HepG2 (cell line): Measurements from ENCODE around the gene PPP6R2. TPM values are rescaled to one million over a fixed set of nuclear protein-coding genes. Genes with fewer than 3 reads are reported as not detected.

ENCODE experiments used
- HIC2 ChIP-seq: sonication (generic); formaldehyde crosslinking; IDR thresholded peaks from 2 replicates; pipeline ENCODE4 v1.9.0; 2022; ENCODE audit warnings: low read depth, missing genetic modification reagents
- KDM1A ChIP-seq: IDR thresholded peaks from 2 replicates; pipeline ENCODE4 v1.6.1; 2016; ENCODE audit warnings: missing compliant biosample characterization
- KIAA2018 ChIP-seq: sonication (generic); formaldehyde crosslinking; IDR thresholded peaks from 2 replicates; pipeline ENCODE4 v1.5.0; 2020; ENCODE audit warnings: mild to moderate bottlenecking, missing genetic modification reagents, borderline replicate concordance
- PREB ChIP-seq: sonication (generic); formaldehyde crosslinking; IDR thresholded peaks from 2 replicates; pipeline ENCODE4 v1.4.0; 2020; ENCODE audit warnings: missing genetic modification reagents
- SPEN ChIP-seq: sonication (generic); formaldehyde crosslinking; IDR thresholded peaks from 2 replicates; pipeline ENCODE4 v1.5.1; 2020; ENCODE audit warnings: low read depth, mild to moderate bottlenecking, missing genetic modification reagents
- TCF12 ChIP-seq, 2 experiments: fragments of 450-650 bp in 1 of 2; sonication (generic) in 1 of 2; formaldehyde crosslinking in 1 of 2; IDR thresholded peaks; 2 replicates each; pipeline versions ENCODE4 v1.6.1 to v1.8.0; 2017 to 2022; ENCODE audit warnings: antibody characterized with exemption in 1 of 2, mild to moderate bottlenecking in 1 of 2, missing genetic modification reagents in 1 of 2, moderate library complexity in 1 of 2
- ZBTB3 ChIP-seq: sonication (generic); formaldehyde crosslinking; IDR thresholded peaks from 2 replicates; pipeline ENCODE4 v1.4.0; 2020; ENCODE audit warnings: low read depth, mild to moderate bottlenecking, moderate library complexity, missing genetic modification reagents, borderline replicate concordance
- ZBTB43 ChIP-seq: sonication (generic); formaldehyde crosslinking; conservative IDR thresholded peaks from 2 replicates; pipeline ENCODE4 v1.4.0; 2020; ENCODE audit warnings: missing genetic modification reagents
- ZNF160 ChIP-seq: sonication (generic); formaldehyde crosslinking; IDR thresholded peaks from 2 replicates; pipeline ENCODE4 v1.8.0; 2022; ENCODE audit warnings: mild to moderate bottlenecking, inconsistent platforms, missing genetic modification reagents
- ZNF234 ChIP-seq: sonication (generic); formaldehyde crosslinking; conservative IDR thresholded peaks from 2 replicates; pipeline ENCODE4 v1.5.1; 2020; ENCODE audit warnings: mild to moderate bottlenecking, missing genetic modification reagents
- ZNF253 ChIP-seq: sonication (generic); formaldehyde crosslinking; IDR thresholded peaks from 2 replicates; pipeline ENCODE4 v1.8.0; 2022; ENCODE audit warnings: mild to moderate bottlenecking, missing genetic modification reagents, borderline replicate concordance
- ZNF431 ChIP-seq: sonication (generic); formaldehyde crosslinking; IDR thresholded peaks from 2 replicates; pipeline ENCODE4 v1.9.0; 2022; ENCODE audit warnings: missing genetic modification reagents, low read depth, mild to moderate bottlenecking, borderline replicate concordance
- ZNF678 ChIP-seq: sonication (generic); formaldehyde crosslinking; IDR thresholded peaks from 2 replicates; pipeline ENCODE4 v1.4.0; 2020; ENCODE audit warnings: mild to moderate bottlenecking, missing genetic modification reagents
- ZNF784 ChIP-seq: sonication (generic); formaldehyde crosslinking; IDR thresholded peaks from 2 replicates; pipeline ENCODE4 v1.5.1; 2020; ENCODE audit warnings: missing genetic modification reagents, mild to moderate bottlenecking, borderline replicate concordance
- polyA plus RNA-seq, 8 experiments: library from polyadenylated mRNA; depleted of rRNA in 3 of 8; stranded (reverse) in 7 of 8; unstranded in 1 of 8; fragments of >200 nt; fragmentation: Illumina TruSeq in 4 of 8; extraction: Trizol in 4 of 8; gene quantifications; 2 replicates each; pipeline versions ENCODE4 v1.2.1 to v1.2.3, GENCODE V29; 2011 to 2016; ENCODE audit warnings: low read depth in 4 of 8, missing spikeins in 1 of 8, mixed read lengths in 1 of 8; ENCODE audit not compliant: insufficient read depth in 1 of 8
- total RNA-seq, 5 experiments: library from RNA; depleted of rRNA; stranded (reverse); fragments of >200 nt; fragmentation: Illumina TruSeq; extraction: Trizol; gene quantifications; 2 replicates each; pipeline ENCODE4 v1.2.3, GENCODE V29; 2016; ENCODE audit warnings: low read depth in 1 of 5

Gene PPP6R2
- total and polyA plus RNA-seq, 2 of the 13 experiments (the other 11 are each of a cell fraction or from before 2014, with no cell fraction given): 55.0 to 102 TPM

GRCh38 chr22:50296658-50297490 is 46.3 kb upstream of the PPP6R2 start (continued):
- TF ChIP-seq HIC2 (CRISPR knock-in tag) (peak; percentile 62; the same call in 1 of the 2 replicates), TCF12 (IDR thresholded peaks at IDR 0.05) (no peak), TCF12 (CRISPR knock-in tag; IDR thresholded peaks at IDR 0.05) (no peak), PREB (CRISPR knock-in tag) (no peak), ZNF234 (CRISPR knock-in tag) (no peak), ZBTB43 (CRISPR knock-in tag) (no peak), ZNF784 (CRISPR knock-in tag) (no peak), ZNF160 (CRISPR knock-in tag) (no peak), SPEN (CRISPR knock-in tag) (no peak), ZBTB3 (CRISPR knock-in tag) (no peak), KDM1A (CRISPR knock-in tag) (0 out of 2 replicates have a peak, but pooled peaks have one; percentile 11), KIAA2018 (CRISPR knock-in tag) (no peak), ZNF678 (no peak), ZNF253 (CRISPR knock-in tag) (no peak), ZNF431 (CRISPR knock-in tag) (no peak)
